ENCODE measurements around the gene AKR7A2.

The AKR7A2 gene

DNA sequence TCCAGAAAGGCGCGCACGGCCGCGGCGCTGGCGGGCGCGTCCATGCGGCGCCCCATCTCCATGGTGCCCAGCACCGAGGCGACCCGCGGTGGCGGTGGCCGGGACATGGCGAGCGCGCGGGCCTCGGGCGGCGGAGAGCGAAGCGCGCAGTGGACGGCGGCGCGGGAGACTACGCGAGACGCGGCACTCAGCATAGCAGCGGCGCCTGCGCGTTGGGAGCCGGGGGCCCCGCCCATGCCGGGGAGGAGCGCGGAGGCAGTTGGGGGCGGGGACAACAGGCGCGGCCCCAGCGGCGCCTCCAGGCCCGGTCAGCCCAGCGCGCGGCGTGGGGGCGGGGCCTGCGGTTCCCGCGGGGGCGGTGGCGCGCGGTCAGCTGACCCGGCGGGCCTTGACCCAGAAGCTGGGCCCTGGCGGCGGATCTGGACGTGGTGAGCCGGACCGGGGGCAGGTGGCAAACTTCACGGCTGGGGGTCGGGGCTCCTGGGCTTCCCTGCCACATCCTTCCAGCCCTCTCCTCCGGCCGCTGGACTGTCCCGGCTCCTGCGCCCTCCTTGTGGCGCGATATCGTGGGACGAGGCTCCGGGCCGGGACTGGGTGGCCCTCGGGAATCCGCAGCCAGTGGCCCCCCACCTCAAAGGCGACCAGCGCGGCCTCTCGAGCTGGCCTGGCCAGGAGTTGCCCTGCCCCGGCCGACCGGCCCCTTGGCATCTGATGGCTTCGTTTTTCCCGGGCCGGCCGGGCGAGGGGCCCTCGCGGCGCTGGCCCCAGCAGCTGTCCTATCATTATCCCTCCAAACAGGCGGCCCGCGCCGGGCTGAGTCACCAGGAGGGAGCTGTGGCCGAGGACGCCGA is at the start of gene AKR7A2, which contains the start of gene SLC66A1:
Gene AKR7A2 (minus strand): TSS at position 214 of the 851 bp plus-strand sequence. CDS start 20 bp downstream, at position 194.
Gene SLC66A1 (plus strand): TSS at position 396 of the 851 bp plus-strand sequence. CDS start 5,352 bp downstream, outside the sequence.
- Histone ChIP-seq H3K27me3 (ENCODE audit: insufficient read depth, low read length) (no peaks in the 10 kb centered on the region), H3K36me3 (ENCODE audit: insufficient read depth, low read length) (peaks cover 20% of the 10 kb centered on the region), H3K4me1 (ENCODE audit: insufficient read depth, low read length) (peaks cover 23% of the 10 kb centered on the region), H3K4me3 (ENCODE audit: low read length) (peak within 1 kb of the TSS; percentile 85), H2AFZ (ENCODE audit: low read depth, low read length) (peak within 1 kb of the TSS; percentile 80), H3K9me3 (ENCODE audit: low read length) (no peaks in the 10 kb centered on the region)

DNA sequence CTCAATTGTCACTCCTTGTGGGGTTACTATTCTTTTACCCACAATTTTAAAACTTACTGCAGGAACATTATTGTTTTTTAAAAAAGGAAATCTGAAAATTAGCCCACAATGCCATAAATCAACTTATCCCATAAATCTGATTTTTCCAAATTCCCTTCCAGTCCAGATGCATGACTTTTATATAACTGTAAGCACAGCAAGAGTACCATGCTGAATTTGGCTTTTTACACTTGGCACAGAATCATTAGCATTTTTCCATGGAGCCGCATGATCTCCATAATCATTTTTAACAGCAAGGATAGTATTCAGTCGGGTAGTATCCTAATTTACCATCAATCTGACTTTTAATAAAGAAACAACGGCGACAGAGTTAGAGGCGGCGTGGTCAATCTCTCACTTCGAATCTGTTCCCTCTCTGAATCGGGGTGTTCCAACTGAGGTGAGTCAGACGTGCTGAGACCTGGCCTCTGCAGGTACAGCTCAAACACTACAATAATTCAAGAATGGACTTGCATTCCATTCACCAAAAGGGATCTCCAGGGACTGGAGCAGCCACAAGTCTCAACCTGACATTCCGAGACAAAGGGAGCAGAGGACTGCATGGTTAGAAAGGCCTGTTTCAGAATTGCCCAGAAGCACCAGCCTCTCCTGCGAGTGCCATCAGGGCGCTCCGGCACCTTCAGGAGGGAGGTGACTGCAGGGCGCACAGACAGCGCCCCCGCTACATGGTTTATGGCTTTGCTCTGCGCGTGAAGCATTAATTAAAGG is 49.1 kb upstream of the AKR7A2 start:
- Histone ChIP-seq H3K36me3 (ENCODE audit: insufficient read depth, low read length) (peaks cover 11% of the 10 kb centered on the region), H2AFZ (ENCODE audit: low read depth, low read length) (no peak overlapping the region), H3K27me3 (ENCODE audit: insufficient read depth, low read length) (no peaks in the 10 kb centered on the region), H3K4me1 (ENCODE audit: insufficient read depth, low read length) (no peaks in the 10 kb centered on the region), H3K4me3 (ENCODE audit: low read length) (no peak overlapping the region), H3K9me3 (ENCODE audit: low read length) (no peaks in the 10 kb centered on the region)

DNA sequence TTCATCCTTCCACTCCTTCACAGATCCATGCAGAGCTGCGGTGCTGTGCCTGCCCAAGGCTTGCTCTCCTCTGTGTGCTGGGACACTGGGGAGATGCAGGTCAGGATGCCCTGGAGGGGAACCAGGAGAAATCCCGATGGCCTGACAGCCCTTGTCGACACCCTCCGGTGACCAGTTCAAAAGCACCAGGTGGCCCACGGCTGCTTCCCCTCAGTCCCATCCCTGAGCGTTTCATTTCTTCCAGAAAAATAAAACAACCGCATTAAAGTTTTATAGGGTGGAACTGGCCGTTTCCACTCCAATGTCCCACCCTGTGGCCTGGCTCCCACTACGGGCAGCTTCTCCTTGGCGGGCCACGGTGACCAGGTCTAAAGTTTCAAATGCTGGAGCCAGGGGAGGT is 48.5 kb upstream of the AKR7A2 start:
- Histone ChIP-seq H2AFZ (ENCODE audit: low read depth, low read length) (no peak overlapping the region), H3K9me3 (ENCODE audit: low read length) (no peaks in the 10 kb centered on the region), H3K27me3 (ENCODE audit: insufficient read depth, low read length) (no peaks in the 10 kb centered on the region), H3K4me1 (ENCODE audit: insufficient read depth, low read length) (no peaks in the 10 kb centered on the region), H3K36me3 (ENCODE audit: insufficient read depth, low read length) (peaks cover 17% of the 10 kb centered on the region), H3K4me3 (ENCODE audit: low read length) (no peak overlapping the region)

DNA sequence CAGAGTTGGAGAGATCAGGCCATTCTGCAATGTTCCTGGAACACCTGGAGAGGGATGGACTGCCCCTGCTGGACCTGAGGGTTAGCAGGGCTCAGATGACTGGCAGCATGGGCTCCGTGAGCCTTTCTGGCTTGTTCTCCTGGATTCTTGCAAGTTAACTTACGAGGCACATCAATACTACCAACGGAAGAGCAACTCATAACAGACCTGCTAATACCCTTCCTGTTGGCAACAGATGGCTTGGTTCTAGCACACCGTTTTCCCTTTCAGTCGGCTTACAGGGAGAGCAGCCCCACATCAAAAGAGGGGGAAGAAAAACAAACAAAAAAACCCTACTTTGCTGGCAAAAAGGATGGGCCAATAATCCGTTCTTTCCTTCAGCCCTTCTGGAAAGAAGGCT is 48.1 kb upstream of the AKR7A2 start:
- Histone ChIP-seq H2AFZ (ENCODE audit: low read depth, low read length) (no peak overlapping the region), H3K4me1 (ENCODE audit: insufficient read depth, low read length) (no peaks in the 10 kb centered on the region), H3K27me3 (ENCODE audit: insufficient read depth, low read length) (no peaks in the 10 kb centered on the region), H3K9me3 (ENCODE audit: low read length) (no peaks in the 10 kb centered on the region), H3K4me3 (ENCODE audit: low read length) (no peak overlapping the region), H3K36me3 (ENCODE audit: insufficient read depth, low read length) (peaks cover 18% of the 10 kb centered on the region)

DNA sequence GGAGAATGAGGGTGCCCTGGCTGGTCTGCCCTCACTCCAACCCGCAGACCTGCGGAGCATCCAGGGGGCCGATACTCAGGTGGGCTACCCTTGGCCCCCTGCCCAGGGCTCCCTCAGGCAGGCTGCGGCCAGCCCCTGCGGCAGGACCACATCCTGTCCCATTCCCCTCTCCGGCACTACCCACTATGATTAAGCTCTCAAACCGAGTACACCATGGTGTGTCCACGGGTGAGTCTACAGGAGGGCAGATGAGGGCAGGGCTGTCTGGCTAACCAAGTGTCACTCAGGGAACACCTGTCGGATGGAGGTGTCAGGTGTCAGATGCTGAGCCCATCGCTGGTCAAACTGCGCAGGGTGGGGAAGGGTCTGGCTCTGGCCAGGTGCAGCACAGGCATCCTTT is 47.4 kb upstream of the AKR7A2 start:
- Histone ChIP-seq H3K27me3 (ENCODE audit: insufficient read depth, low read length) (no peaks in the 10 kb centered on the region), H3K4me1 (ENCODE audit: insufficient read depth, low read length) (no peaks in the 10 kb centered on the region), H3K9me3 (ENCODE audit: low read length) (no peaks in the 10 kb centered on the region), H2AFZ (ENCODE audit: low read depth, low read length) (no peak overlapping the region), H3K36me3 (ENCODE audit: insufficient read depth, low read length) (peaks cover 24% of the 10 kb centered on the region), H3K4me3 (ENCODE audit: low read length) (no peak overlapping the region)

DNA sequence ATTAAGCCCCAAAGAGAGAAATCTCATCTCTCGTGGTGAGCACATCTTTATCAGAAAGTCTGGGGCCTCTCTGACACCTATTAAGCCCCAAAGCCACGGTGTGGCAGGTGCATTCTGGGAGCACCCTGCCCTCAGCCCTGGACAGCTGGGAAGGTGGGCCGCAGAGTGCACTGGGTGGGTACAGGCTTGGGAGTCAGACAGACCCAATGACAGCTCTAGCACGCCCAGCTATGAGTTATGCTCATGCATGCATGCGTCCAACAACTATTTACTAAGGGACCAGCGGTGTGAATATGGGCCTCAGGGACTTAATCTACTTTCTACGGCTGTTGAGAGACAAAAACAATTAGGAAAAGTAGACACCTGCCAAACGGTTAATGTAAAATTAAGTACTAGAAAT is 46.8 kb upstream of the AKR7A2 start:
- H2AFZ ChIP-seq (ENCODE audit: low read depth, low read length): no peak overlapping the region
- no peaks in the 10 kb centered on the region for H3K9me3 ChIP-seq (ENCODE audit: low read length)
- H3K4me3 ChIP-seq (ENCODE audit: low read length): no peak overlapping the region
- peaks cover 30% of the 10 kb centered on the region for H3K36me3 ChIP-seq (ENCODE audit: insufficient read depth, low read length)
- H3K4me1 ChIP-seq (ENCODE audit: insufficient read depth, low read length): no peaks in the 10 kb centered on the region
- H3K27me3 ChIP-seq (ENCODE audit: insufficient read depth, low read length): no peaks in the 10 kb centered on the region

DNA sequence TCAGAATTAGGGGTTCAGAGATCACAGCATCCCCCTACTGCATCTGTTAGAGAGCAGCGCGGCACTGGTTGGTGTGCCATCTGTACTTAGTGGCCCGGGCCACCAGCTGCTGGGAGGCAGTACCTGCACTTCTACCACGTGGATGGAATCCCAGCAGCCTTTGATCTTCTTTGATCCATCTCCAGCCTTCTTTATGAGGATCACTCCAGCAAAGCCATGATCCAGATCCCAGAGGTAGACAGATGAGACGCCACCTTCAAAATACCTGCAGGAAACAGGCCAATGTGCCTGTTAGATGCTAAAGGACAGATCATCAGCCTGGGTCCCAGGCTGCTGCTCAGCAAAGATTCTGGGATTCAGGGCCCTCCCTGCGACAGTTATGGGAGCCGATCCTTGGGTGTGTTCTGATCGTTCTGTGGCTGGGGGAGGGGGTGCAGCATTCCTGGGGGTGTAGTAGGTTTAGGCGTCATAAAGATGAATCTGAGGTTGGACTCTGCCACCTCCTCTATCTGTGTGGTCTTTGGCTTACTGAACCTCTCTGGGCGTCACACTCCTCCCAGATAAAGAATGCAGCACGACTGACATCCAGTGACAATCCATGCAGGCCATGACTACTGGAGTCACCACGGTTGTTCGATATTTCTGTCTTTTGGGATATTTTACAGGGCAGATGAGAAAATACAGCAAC is 45.5 kb upstream of the AKR7A2 start:
- Histone ChIP-seq H3K36me3 (ENCODE audit: insufficient read depth, low read length) (peaks cover 43% of the 10 kb centered on the region), H2AFZ (ENCODE audit: low read depth, low read length) (no peak overlapping the region), H3K9me3 (ENCODE audit: low read length) (no peaks in the 10 kb centered on the region), H3K4me1 (ENCODE audit: insufficient read depth, low read length) (no peaks in the 10 kb centered on the region), H3K27me3 (ENCODE audit: insufficient read depth, low read length) (no peaks in the 10 kb centered on the region), H3K4me3 (ENCODE audit: low read length) (no peak overlapping the region)

DNA sequence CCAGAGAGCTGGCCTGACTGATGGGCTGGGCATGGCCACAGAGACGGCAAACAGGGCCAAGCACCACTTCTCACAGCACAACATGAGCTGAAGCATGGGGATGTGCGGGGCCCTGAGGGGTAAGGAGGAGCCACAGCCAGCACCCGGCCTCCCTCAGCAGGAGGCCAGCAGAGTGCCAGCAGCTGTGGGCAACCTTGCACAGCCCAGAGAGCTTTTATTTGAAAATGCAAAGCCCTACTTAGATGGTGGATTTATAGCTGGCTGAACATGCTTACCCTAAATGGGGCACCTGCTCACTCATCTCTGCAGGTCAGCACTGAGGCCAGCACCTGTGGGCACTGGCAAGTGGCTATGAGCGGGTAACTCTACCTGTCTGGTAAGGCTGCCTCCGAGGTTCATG is 44.3 kb upstream of the AKR7A2 start:
- H3K4me3 ChIP-seq (ENCODE audit: low read length): no peak overlapping the region
- no peaks in the 10 kb centered on the region for H3K27me3 ChIP-seq (ENCODE audit: insufficient read depth, low read length)
- H3K4me1 ChIP-seq (ENCODE audit: insufficient read depth, low read length): no peaks in the 10 kb centered on the region
- peaks cover 51% of the 10 kb centered on the region for H3K36me3 ChIP-seq (ENCODE audit: insufficient read depth, low read length)
- no peak overlapping the region for H2AFZ ChIP-seq (ENCODE audit: low read depth, low read length)
- H3K9me3 ChIP-seq (ENCODE audit: low read length): no peaks in the 10 kb centered on the region

DNA sequence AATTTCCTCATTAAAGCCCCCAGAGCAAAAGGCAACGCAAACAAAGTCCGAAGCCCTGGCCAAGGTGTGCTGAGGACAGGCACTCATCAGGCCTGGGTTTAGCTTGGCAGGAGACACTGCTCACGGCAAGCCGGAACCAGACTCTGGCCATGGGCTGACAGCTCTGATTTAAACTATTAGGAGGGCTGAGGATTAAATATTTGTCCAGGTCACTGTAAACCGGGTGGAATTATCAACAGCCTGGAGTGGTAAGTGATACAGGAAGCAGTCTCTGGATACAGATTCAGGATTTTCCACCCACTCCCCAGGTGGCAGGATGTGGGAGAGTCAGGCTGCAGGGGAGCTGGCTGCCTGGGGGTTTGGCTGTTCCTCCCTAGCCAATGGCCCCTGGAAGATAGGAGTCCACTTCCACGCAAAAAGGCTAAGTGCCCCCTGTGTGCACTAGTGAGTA is 42.6 kb upstream of the AKR7A2 start:
- no peaks in the 10 kb centered on the region for H3K4me1 ChIP-seq (ENCODE audit: insufficient read depth, low read length)
- no peaks in the 10 kb centered on the region for H3K27me3 ChIP-seq (ENCODE audit: insufficient read depth, low read length)
- H2AFZ ChIP-seq (ENCODE audit: low read depth, low read length): no peak overlapping the region
- H3K36me3 ChIP-seq (ENCODE audit: insufficient read depth, low read length): peaks cover 54% of the 10 kb centered on the region
- no peaks in the 10 kb centered on the region for H3K9me3 ChIP-seq (ENCODE audit: low read length)
- no peak overlapping the region for H3K4me3 ChIP-seq (ENCODE audit: low read length)

DNA sequence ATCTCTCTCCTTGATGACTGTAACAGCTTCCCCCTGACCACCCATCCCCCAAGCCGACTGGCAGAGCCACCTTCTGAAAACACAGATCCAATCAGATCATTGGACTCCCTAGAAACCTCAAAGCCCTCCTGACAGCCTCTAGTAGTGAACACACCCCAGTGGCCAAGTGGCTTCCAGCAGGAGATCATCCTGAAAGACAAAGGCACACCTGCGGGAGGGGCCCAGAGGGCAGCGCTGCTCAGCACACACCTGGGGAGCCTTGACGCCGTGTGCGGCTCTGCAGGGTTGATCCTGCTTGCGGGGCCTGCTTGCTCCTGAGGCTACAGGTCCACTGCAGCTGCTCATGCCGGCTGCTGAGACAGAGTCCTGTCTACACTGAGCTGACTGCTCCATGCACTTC is 41.7 kb upstream of the AKR7A2 start:
- H3K9me3 ChIP-seq (ENCODE audit: low read length): no peaks in the 10 kb centered on the region
- H3K36me3 ChIP-seq (ENCODE audit: insufficient read depth, low read length): peaks cover 58% of the 10 kb centered on the region
- no peak overlapping the region for H3K4me3 ChIP-seq (ENCODE audit: low read length)
- H3K27me3 ChIP-seq (ENCODE audit: insufficient read depth, low read length): no peaks in the 10 kb centered on the region
- H3K4me1 ChIP-seq (ENCODE audit: insufficient read depth, low read length): no peaks in the 10 kb centered on the region
- no peak overlapping the region for H2AFZ ChIP-seq (ENCODE audit: low read depth, low read length)

DNA sequence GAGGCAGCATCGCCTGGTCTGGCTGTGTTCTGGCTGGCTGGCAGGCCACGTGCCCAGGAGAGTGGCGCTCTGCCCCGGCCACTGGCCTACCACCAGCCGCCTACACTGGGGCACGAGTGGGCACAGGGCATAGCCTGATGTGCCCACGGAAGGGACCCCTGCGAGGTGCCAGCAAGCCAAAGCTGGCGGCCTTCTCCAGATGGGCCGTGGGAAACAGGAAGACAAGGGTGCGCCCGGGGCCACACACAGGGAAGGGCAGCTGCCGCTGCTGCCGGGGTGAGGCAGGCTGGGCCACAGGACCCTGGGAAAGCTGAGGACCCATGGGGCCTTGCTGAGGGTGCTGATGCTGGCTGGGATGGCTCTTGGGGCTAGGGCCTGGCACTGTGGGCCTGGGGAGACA is 40.9 kb upstream of the AKR7A2 start:
- Histone ChIP-seq H2AFZ (ENCODE audit: low read depth, low read length) (no peak overlapping the region), H3K36me3 (ENCODE audit: insufficient read depth, low read length) (peaks cover 58% of the 10 kb centered on the region), H3K9me3 (ENCODE audit: low read length) (no peaks in the 10 kb centered on the region), H3K4me1 (ENCODE audit: insufficient read depth, low read length) (no peaks in the 10 kb centered on the region), H3K4me3 (ENCODE audit: low read length) (no peak overlapping the region), H3K27me3 (ENCODE audit: insufficient read depth, low read length) (no peaks in the 10 kb centered on the region)

DNA sequence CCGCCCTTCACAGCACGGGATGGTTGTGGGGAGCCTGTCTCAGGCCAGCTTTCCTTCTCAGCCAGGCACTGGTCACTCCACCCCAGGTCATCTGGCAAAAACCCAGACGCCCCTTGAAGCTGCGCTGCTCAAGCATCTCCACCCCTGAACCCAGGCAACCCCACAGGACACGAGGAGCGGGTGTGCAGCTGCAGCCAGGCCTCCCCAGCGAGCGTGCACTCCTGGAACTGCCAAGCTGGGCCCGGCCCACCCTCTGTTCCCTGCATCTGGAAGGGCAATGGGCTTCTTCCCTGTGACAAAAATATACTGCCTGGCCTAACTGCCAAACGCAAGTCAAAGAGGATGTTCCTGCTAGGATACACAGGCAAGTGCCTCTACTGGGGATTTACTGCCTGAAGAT is 39.9 kb upstream of the AKR7A2 start:
- H2AFZ ChIP-seq (ENCODE audit: low read depth, low read length): no peak overlapping the region
- H3K36me3 ChIP-seq (ENCODE audit: insufficient read depth, low read length): peaks cover 61% of the 10 kb centered on the region
- no peak overlapping the region for H3K4me3 ChIP-seq (ENCODE audit: low read length)
- H3K27me3 ChIP-seq (ENCODE audit: insufficient read depth, low read length): no peaks in the 10 kb centered on the region
- no peaks in the 10 kb centered on the region for H3K4me1 ChIP-seq (ENCODE audit: insufficient read depth, low read length)
- no peaks in the 10 kb centered on the region for H3K9me3 ChIP-seq (ENCODE audit: low read length)

DNA sequence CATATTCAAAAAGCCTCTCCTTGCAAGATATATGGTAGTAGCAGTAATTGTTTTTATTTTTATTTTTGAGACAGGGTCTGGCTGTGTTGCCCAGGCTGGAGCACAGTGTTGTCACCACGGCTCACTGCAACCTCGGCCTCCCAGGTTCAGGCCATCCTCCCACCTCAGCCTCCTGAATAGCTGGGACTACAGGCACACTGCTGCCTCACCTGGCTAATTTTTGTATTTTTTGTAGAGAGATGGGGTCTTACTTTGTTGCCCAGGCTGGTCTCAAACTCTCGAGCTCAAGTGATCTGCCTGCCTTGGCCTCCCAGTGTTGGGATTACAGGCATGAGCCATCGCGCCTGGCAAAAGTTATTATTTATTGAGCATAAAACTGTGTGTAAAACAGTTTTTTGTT is 38.6 kb upstream of the AKR7A2 start:
- peaks cover 52% of the 10 kb centered on the region for H3K36me3 ChIP-seq (ENCODE audit: insufficient read depth, low read length)
- H3K27me3 ChIP-seq (ENCODE audit: insufficient read depth, low read length): no peaks in the 10 kb centered on the region
- H2AFZ ChIP-seq (ENCODE audit: low read depth, low read length): no peak overlapping the region
- H3K4me1 ChIP-seq (ENCODE audit: insufficient read depth, low read length): no peaks in the 10 kb centered on the region
- H3K4me3 ChIP-seq (ENCODE audit: low read length): no peak overlapping the region
- H3K9me3 ChIP-seq (ENCODE audit: low read length): no peaks in the 10 kb centered on the region

All from neuron (in vitro differentiated cells).